PC-3 (cell line): Measurements from ENCODE around the gene STIMATE. TPM values are rescaled to one million over a fixed set of nuclear protein-coding genes. Genes with fewer than 3 reads are reported as not detected.

Experiments used
- ATAC-seq: fragments of 200-7000 bp; cut with Tn5 transposase; 2 replicates; pipeline ENCODE4 v1.9.1; 2020; ENCODE audit warnings: mild to moderate bottlenecking, moderate library complexity
- BruUV-seq: library from RNA; stranded (reverse); fragments of 400-500 nt; replicated peaks from 2 replicates; lab custom pipeline; 2021; lab: Mats Ljungman, UMichigan
- CTCF ChIA-PET: fragments of 300-600 bp; sonication (Branson Sonifier 250); formaldehyde crosslinking; loops from one replicate; lab custom pipeline; 2022; ENCODE audit warnings: antibody characterized with exemption; lab: Charles Lee
- POLR2A ChIA-PET: fragments of 300-600 bp; sonication (Branson Sonifier 250); formaldehyde crosslinking; loops from one replicate; lab custom pipeline; 2022; ENCODE audit warnings: antibody characterized with exemption; ENCODE audit not compliant: unreplicated experiment; lab: Charles Lee
- DNase-seq: peaks from one replicate; pipeline ENCODE4 v3.0.0-alpha.2; 2015
- H2AFZ ChIP-seq: fragments of 300-600 bp; sonication (generic); 2 replicates; pipeline ENCODE4 v1.6.0; 2016; ENCODE audit warnings: antibody characterized with exemption, low read length
- H3F3A ChIP-seq: fragments of 300-600 bp; sonication (generic); one replicate; pipeline ENCODE4 v1.6.0; 2017; ENCODE audit warnings: antibody characterized with exemption, low read length, control low read depth, mild to moderate bottlenecking; ENCODE audit not compliant: unreplicated experiment
- H3K27ac ChIP-seq: fragments of 300-600 bp; sonication (generic); 2 replicates; pipeline ENCODE4 v1.5.1; 2016; ENCODE audit warnings: mild to moderate bottlenecking, low read length
- H3K27me3 ChIP-seq: fragments of 300-600 bp; sonication (generic); 2 replicates; pipeline ENCODE4 v1.6.1; 2016; ENCODE audit warnings: low read length, mixed read lengths
- H3K36me3 ChIP-seq: fragments of 300-600 bp; sonication (generic); 2 replicates; pipeline ENCODE4 v1.6.1; 2016; ENCODE audit warnings: low read depth, mixed run types, low read length, mixed read lengths
- H3K4me1 ChIP-seq: fragments of 300-600 bp; sonication (generic); 2 replicates; pipeline ENCODE4 v1.5.1; 2016; ENCODE audit warnings: low read length; ENCODE audit not compliant: insufficient read depth
- H3K4me2 ChIP-seq: fragments of 300-600 bp; sonication (generic); 2 replicates; pipeline ENCODE4 v1.6.0; 2016; ENCODE audit warnings: low read length
- H3K4me3 ChIP-seq: fragments of 300-600 bp; sonication (generic); 2 replicates; pipeline ENCODE4 v1.5.1; 2016; ENCODE audit warnings: mild to moderate bottlenecking, low read length, mixed read lengths
- H3K79me2 ChIP-seq: fragments of 300-600 bp; sonication (generic); 2 replicates; pipeline ENCODE4 v1.6.1; 2017; ENCODE audit warnings: low read length, mixed read lengths
- H3K9ac ChIP-seq: fragments of 300-600 bp; sonication (generic); 2 replicates; pipeline ENCODE4 v1.6.0; 2016; ENCODE audit warnings: mild to moderate bottlenecking, low read length
- H3K9me2 ChIP-seq: fragments of 300-600 bp; sonication (generic); replicated peaks from 2 replicates; pipeline ENCODE4 v1.6.1; 2016; ENCODE audit warnings: mixed run types, low read length, mixed read lengths
- H3K9me3 ChIP-seq: fragments of 300-600 bp; sonication (generic); 2 replicates; pipeline ENCODE4 v1.6.1; 2016; ENCODE audit warnings: low read length, mixed read lengths
- H4K20me1 ChIP-seq: fragments of 300-600 bp; sonication (generic); 2 replicates; pipeline ENCODE4 v1.6.1; 2016; ENCODE audit warnings: low read length, mixed read lengths
- EZH2 ChIP-seq: fragments of 300-600 bp; sonication (generic); IDR thresholded peaks from one replicate; pipeline ENCODE4 v1.6.1; 2017; ENCODE audit warnings: antibody characterized with exemption, mild to moderate bottlenecking, low read length; ENCODE audit not compliant: unreplicated experiment
- EZH2phosphoT487 ChIP-seq: fragments of 300-600 bp; sonication (generic); IDR thresholded peaks from 2 replicates; pipeline ENCODE4 v1.6.1; 2018; ENCODE audit warnings: mild to moderate bottlenecking, antibody characterized with exemption, low read length, borderline replicate concordance
- intact Hi-C: fragments of 100-400 bp; cut with micrococcal nuclease; formaldehyde crosslinking; loops from 2 replicates; pipeline ENCODE4 v1.9.0; 2023
- total RNA-seq: library from RNA; depleted of rRNA; stranded (reverse); fragments of >200 nt; gene quantifications from 2 replicates; pipeline ENCODE4 v1.2.3, GENCODE V29; 2014
- TF ChIP-seq, protein P1 (sequence below): fragments of 300-600 bp; sonication (generic); conservative IDR thresholded peaks from 2 replicates; pipeline ENCODE4 v1.5.1; 2017; ENCODE audit warnings: antibody characterized with exemption, low read depth, mild to moderate bottlenecking, low read length

Gene STIMATE
- total RNA-seq, 1 experiment from 2014 or later: 29.7 TPM

- Histone ChIP-seq H3K4me2 (no peak overlapping the region), H3K4me3 (no peak overlapping the region), H3K9ac (no peak overlapping the region), H3K27me3 (no peaks in the 10 kb centered on the region), H3K36me3 (no peaks in the 10 kb centered on the region), H3K4me1 (no peaks in the 10 kb centered on the region), H3F3A (no peaks in the 10 kb centered on the region), H3K9me2 (no peaks in the 10 kb centered on the region), H2AFZ (no peak overlapping the region), H3K9me3 (no peaks in the 10 kb centered on the region), H4K20me1 (no peaks in the 10 kb centered on the region), H3K79me2 (no peaks in the 10 kb centered on the region), H3K27ac (no peak overlapping the region)
- no peak for ATAC-seq
- POLR2A ChIA-PET: no interaction called here
- DNase-seq: no peak
- CTCF ChIA-PET: no interaction called here
- TF ChIP-seq, protein P1, sequence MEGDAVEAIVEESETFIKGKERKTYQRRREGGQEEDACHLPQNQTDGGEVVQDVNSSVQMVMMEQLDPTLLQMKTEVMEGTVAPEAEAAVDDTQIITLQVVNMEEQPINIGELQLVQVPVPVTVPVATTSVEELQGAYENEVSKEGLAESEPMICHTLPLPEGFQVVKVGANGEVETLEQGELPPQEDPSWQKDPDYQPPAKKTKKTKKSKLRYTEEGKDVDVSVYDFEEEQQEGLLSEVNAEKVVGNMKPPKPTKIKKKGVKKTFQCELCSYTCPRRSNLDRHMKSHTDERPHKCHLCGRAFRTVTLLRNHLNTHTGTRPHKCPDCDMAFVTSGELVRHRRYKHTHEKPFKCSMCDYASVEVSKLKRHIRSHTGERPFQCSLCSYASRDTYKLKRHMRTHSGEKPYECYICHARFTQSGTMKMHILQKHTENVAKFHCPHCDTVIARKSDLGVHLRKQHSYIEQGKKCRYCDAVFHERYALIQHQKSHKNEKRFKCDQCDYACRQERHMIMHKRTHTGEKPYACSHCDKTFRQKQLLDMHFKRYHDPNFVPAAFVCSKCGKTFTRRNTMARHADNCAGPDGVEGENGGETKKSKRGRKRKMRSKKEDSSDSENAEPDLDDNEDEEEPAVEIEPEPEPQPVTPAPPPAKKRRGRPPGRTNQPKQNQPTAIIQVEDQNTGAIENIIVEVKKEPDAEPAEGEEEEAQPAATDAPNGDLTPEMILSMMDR: no peak
- no peak for TF ChIP-seq EZH2
- TF ChIP-seq EZH2phosphoT487: no peak
- intact Hi-C loops: no loop called here
- BruUV-seq: no TSS peak
Observed at GRCh38 chr3:52860424-52860768, 37.0 kb downstream of the STIMATE start.

DNA sequence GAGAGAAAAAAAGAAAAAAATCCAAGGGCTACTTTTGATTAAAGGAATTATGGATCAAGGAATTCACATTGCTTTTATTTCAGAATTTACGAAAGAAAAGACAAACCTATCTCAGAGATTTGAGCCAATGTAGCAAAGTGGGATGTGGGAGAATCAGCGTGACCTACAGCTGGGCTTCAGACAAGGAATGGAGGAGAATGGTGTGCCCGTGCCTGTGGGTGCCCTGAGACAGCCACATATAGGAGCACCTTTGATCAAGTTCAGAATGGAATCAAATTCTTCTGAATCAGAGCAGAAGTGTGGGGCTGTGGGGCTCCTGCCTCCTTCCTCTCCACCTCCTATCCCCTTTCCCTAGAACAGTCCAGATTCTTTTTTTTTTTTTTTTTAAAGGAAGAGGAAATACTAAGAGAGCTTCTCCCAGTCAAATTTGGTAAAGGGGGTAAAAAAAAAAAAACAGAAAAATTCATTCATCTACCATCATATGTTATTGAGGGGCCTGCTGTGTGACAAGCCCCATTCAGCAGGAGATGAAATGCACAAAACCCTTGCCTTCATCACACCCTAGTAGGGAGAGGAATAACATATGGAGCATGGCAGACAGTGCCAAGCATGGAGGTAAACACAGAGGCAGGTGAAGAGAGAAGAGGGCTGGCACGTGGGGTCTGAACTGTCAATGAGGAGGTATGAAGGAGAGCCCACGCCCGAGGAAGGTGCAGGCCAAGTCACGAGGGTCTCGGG lies 37.5 kb downstream of the STIMATE start:
- H3K4me3 ChIP-seq: no peak overlapping the region
- H3K36me3 ChIP-seq: no peaks in the 10 kb centered on the region
- no peaks in the 10 kb centered on the region for H3F3A ChIP-seq
- ChIA-PET CTCF (no interaction called here), POLR2A (no interaction called here)
- ATAC-seq: no peak
- no peaks in the 10 kb centered on the region for H3K9me3 ChIP-seq
- TF ChIP-seq EZH2: no peak
- TF ChIP-seq, protein P1: no peak
- TF ChIP-seq EZH2phosphoT487: no peak
- DNase-seq: no peak
- no peak overlapping the region for H3K9ac ChIP-seq
- H4K20me1 ChIP-seq: no peaks in the 10 kb centered on the region
- no peaks in the 10 kb centered on the region for H3K9me2 ChIP-seq
- no peak overlapping the region for H2AFZ ChIP-seq
- H3K79me2 ChIP-seq: no peaks in the 10 kb centered on the region
- no peaks in the 10 kb centered on the region for H3K27me3 ChIP-seq
- no peak overlapping the region for H3K4me2 ChIP-seq
- BruUV-seq: no TSS peak
- H3K4me1 ChIP-seq: no peaks in the 10 kb centered on the region
- H3K27ac ChIP-seq: no peak overlapping the region
- intact Hi-C loops: no loop called here

GRCh38 chr3:52857864-52858263 lies 39.5 kb downstream of the STIMATE start:
- H4K20me1 ChIP-seq: no peaks in the 10 kb centered on the region
- CTCF ChIA-PET: no interaction called here
- POLR2A ChIA-PET: no interaction called here
- no peaks in the 10 kb centered on the region for H3K36me3 ChIP-seq
- no peak overlapping the region for H3K4me3 ChIP-seq
- no peaks in the 10 kb centered on the region for H3K79me2 ChIP-seq
- BruUV-seq: no TSS peak
- H3K27ac ChIP-seq: no peak overlapping the region
- H3K27me3 ChIP-seq: no peaks in the 10 kb centered on the region
- no peak for DNase-seq
- H3K9ac ChIP-seq: no peak overlapping the region
- ATAC-seq: no peak
- H3F3A ChIP-seq: no peaks in the 10 kb centered on the region
- no peaks in the 10 kb centered on the region for H3K9me3 ChIP-seq
- H3K9me2 ChIP-seq: no peaks in the 10 kb centered on the region
- no peak overlapping the region for H2AFZ ChIP-seq
- intact Hi-C loops: no loop called here
- TF ChIP-seq EZH2phosphoT487: no peak
- TF ChIP-seq, protein P1: no peak
- TF ChIP-seq EZH2: no peak
- no peaks in the 10 kb centered on the region for H3K4me1 ChIP-seq
- H3K4me2 ChIP-seq: no peak overlapping the region
